ENCODE data around the gene PLSCR3.

Gene PLSCR3

GRCh38 chr17:7394452-7395191, at the start of gene PLSCR3:
PLSCR3 (minus strand) TSS chr17:7394525; CDS start chr17:7394110, 415 bp downstream.
- DNase-seq, result peak; percentile 80

DNA sequence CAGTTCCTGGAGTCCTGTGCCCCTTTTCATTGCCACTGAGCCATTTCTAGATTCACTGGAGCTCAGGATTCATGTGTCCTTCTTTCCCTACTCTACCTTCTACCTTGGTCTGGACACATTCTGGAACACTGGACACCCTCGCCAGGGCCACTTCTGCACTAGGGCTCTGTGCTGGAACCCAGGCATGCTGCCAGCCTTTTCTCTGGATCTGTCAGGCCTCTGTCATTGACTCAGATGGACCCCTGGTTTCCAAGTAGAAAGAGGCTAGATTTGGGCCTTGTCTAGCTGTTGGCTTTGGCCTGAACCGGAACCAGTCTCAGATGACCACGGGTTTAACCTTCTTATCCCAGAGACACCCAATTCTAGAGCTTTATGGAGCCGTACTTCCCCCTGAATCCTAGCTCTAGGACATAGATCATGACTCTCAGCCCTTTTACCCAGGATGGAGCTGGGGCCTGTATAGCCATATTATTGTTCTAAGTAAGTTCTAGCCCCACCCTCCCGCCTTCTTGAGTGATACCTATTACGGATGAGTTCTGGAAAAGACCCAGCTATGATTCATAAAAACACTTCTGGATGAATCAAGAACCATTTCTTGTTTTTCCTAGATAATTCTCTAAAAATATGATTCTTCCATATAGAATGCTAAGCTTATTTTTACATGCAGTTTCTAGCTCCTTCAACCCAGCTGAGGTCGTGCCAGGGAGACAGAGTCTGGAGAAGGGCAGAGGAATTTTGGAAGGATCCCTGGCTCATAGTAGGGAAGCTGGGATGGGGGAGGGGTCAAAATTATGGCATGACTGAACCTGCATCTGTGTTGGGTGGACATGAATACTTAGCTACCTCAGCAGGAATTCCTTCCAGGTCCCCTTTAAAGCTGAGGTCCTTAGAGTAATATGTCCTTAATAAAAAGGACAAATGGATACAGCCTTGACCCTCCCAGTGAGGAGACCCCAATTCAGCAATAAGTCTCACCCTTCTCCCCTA, 49.5 kb upstream of the PLSCR3 start:
- no peak for DNase-seq

GRCh38 chr17:7442142-7442541, 47.8 kb upstream of the PLSCR3 start:
- DNase-seq, result no peak

DNA sequence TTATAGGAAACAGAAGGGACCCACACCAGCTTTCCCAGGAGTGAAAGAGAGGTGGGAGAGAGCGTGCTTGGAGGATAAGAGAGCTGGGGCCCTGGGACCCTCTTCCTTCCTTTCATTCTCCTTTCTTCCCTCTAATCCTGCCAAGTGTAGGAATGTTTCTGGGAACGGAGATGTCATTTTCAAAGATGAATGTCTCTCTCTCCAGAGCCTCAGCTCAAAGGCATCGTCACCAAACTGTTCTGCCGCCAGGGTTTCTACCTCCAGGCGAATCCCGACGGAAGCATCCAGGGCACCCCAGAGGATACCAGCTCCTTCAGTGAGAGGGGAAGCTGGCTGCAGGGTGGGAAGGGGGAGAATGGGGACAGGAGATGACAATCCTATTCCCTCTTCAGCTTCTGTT, 46.9 kb upstream of the PLSCR3 start:
- DNase-seq, result no peak

DNA sequence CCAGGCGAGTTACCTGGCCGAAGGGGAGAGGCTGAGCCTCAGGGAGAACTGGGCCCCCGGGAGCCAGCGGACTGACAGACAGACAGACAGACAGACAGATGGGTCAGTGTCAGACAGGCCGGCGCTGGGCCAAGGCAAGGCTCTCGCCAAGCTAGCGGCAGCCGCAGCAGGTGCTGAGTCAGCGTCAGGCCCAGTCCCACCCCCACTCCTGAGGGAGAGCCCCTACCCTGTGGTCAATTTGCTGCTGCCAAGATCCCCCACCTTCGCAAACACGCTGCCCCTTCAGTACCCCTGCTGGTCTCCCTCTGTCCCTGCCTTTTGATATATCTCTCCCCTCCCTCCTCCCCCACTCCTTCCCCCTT, 46.5 kb upstream of the PLSCR3 start:
- DNase-seq, result no peak

GRCh38 chr17:7440113-7440833, 45.9 kb upstream of the PLSCR3 start:
- no peak for DNase-seq

DNA sequence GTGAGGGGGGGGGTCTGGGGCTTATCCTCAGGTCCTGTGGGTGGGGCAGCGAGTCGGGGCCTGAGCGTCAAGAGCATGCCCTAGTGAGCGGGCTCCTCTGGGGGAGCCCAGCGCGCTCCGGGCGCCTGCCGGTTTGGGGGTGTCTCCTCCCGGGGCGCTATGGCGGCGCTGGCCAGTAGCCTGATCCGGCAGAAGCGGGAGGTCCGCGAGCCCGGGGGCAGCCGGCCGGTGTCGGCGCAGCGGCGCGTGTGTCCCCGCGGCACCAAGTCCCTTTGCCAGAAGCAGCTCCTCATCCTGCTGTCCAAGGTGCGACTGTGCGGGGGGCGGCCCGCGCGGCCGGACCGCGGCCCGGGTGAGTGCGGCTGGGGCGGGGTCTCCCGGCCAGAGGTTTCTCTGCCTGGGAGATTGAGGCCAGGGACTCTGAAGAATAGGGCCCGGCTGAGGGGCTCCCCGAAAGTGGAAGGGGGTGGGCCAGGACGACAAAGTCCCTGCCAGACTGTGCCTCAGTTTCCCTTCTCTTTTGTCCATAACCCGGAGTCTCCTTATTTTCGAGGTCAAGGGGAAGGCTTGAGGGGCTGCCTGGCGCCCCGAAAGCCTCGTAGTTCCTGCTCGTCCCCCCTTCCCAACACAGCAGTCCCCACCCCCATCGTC, 45.3 kb upstream of the PLSCR3 start, which contains the start of gene FGF11:
TSS of gene FGF11 (plus strand) at position 51 of the 651 bp plus-strand sequence. CDS start at position 160, 109 bp downstream.
- no peak for DNase-seq

DNA sequence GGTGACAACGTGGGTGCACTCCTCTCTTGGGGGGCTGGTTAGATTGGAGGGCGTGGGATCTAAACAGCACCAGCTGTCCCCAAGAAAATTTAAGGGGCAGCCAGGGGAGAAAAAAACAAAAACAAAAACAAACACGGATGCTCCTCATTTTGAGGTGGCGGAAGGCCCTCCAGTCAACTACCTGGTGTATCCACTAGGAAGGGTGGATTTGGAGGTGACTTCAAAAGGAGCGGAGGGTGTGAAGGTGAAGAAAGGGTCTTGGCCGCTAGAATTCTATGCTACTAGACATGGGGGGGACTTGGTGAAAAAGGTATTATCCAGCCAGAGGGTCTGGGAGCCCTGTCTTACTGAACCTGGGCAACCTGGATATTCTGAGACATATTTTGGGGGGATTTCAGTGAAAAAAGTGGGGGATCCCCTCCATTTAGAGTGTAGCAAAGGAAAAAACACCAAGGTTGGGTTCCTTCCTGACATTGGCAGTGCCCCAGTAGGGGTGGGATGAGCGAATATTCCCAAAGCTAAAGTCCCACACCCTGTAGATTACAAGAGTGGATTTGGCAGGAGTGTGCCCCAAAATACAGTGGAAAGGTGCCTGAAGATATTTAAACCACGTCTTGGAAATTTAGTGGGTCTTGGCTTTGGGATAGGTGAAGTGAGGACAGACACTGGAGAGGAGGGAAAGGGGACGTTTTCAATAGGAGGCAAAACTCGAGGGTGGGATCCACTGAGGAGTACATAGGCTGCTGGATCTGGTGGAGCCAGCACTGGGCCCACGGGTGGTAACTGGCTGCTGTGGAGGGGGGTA, 44.5 kb upstream of the PLSCR3 start:
- DNase-seq, result no peak

DNA sequence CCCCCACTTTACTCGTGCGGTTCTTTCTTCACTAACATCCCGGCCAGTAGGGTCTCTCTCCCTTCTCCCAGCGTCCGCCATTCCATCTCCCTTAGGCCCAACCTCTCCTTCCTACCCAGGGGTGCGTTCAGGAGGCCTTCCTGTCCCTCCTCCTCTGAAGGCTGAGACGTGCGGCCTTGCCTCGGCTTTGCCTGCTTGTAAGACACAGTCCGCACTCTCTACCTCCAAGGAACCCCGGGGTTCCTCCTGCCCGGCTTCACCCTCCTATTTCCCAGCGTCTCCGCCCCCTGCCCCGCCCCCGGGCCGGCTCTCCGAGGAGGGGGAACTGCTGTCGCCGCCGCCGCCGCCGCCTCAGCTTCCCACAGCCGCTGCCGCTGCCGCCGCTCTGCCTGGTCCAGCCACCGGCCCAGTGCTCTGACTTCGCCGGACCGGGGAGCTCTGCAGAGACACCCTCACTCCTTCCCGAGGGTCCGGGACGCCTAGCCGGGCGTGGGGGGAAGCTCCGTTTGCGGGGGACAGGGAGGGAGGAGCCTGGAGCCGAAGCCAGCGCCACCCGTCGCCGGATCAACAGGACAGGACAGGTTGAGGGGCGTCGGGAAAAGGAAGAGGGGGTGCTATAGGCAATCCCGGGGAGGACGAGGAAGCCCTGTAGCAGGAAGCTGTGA, 43.8 kb upstream of the PLSCR3 start:
- DNase-seq, result no peak

- no peak for DNase-seq
Measured at GRCh38 chr17:7437369-7437863, 43.1 kb upstream of the PLSCR3 start.

DNA sequence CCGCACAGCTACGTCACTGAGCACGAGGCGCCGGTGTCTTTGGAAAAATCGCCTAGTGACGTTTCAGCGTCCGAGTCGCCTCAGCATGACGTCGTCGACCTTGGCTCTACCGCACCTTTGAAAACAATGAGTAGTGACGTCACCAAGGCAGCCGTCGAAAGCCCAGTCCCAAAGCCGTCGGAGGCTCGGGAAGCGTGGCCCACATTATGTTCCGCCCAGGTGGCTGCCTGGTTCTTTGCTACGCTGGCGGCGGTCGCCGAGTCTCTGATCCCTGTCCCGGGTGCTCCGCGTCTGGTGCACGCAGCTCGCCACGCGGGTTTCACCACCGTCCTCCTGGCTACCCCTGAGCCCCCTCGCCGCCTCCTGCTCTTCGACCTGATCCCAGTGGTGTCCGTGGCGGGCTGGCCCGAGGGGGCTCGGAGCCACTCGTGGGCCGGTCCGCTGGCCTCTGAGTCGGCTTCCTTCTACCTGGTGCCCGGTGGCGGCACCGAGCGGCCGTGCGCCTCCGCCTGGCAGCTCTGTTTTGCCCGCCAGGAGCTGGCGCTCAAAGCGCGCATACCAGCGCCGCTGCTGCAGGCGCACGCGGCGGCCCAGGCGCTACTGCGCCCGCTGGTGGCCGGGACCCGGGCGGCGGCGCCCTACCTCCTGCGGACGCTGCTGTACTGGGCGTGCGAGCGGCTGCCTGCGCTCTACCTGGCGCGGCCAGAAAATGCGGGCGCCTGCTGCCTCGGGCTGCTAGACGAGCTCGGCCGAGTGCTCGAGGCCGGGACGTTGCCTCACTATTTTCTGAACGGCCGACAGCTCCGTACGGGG, 42.4 kb upstream of the PLSCR3 start:
- peak; percentile 80 for DNase-seq

- DNase-seq, result peak; percentile 32
Measured at GRCh38 chr17:7435676-7436555, 41.6 kb upstream of the PLSCR3 start.

- no peak for DNase-seq
Measured at GRCh38 chr17:7432296-7432695, 38.0 kb upstream of the PLSCR3 start.

GRCh38 chr17:7431231-7431630, 36.9 kb upstream of the PLSCR3 start:
- DNase-seq, result no peak

GRCh38 chr17:7429722-7430121, 35.4 kb upstream of the PLSCR3 start:
- no peak for DNase-seq

DNA sequence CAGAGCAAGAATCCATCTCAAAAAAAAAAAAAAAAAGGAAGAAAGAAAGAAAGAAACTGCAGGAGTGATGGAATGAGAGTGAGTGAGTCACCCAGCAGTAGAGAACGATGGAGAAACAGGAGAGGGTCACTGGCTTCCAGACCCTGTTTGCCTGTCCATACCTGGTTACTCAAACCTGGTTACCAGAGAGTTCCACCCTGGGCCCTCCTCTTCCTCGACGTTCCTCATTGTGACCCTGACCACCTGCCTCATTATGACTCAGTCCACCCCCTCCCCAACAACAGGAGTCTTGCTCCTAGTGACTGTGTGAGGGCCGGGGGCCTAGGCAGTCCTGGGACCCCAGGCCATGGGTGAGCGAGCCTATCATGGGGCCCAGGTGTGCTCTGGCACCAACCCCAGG, 34.2 kb upstream of the PLSCR3 start, which contains the start of gene SPEM3:
TSS of gene SPEM3 (plus strand) at position 301 of the 400 bp plus-strand sequence. CDS start at position 347, 46 bp downstream.
- no peak for DNase-seq

DNA sequence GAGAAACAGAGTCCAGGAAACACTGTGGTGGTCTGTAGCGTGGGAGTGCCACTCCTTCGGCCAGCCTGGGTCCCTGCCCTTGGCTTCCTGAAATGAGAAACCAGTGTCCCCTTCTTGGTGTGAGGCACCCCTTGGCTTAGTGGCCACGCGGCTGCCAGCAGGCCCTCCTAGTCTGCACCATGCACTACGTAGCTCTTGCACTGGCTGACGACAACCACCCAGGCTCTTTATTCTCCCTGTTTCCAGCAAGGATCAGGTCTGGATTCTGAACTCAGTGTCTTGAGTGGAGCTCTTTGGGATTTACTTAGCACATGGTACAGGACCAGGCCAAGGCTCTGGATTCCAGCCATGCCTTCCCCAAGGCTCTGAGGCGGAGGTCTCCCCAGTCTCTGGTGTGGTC, 33.2 kb upstream of the PLSCR3 start:
- DNase-seq, result no peak

DNA sequence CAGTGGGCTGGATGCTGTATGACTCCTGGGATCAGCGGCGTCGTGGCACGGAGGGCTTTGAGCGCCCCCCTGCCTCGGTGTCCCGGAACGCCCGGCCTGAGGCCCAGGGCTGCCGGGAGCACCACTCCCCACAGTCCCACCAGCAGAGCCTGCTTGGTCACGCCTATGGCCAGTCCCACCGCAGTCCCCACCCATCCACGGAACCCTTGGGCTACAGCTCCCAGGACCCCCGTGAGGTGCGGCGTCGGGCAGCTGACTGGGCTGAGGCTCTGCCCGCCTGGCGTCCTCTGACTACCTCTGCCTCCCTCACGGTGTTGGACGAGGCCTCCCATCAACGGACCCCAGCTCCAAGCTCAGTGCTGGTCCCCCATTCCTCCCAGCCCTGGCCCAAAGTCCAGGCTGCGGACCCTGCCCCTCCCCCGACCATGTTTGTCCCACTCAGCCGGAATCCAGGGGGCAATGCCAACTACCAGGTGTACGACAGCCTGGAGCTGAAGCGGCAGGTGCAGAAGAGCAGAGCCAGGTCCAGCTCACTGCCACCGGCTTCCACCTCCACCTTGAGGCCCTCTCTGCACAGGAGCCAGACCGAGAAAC, 32.7 kb upstream of the PLSCR3 start:
- DNase-seq, result no peak

Measured in SHP77 treated with DMSO at 0.1 percent for 48 hours (cell line).